NCI-H82 treated with DMSO at 0.1 percent for 48 hours (cell line): Measurements from ENCODE around the gene ERC2.

Experiments used
- DNase-seq: peaks from one replicate; lab custom pipeline; 2025; ENCODE audit not compliant: unreplicated experiment; lab: John Stamatoyannopoulos, UW

The ERC2 gene

DNA sequence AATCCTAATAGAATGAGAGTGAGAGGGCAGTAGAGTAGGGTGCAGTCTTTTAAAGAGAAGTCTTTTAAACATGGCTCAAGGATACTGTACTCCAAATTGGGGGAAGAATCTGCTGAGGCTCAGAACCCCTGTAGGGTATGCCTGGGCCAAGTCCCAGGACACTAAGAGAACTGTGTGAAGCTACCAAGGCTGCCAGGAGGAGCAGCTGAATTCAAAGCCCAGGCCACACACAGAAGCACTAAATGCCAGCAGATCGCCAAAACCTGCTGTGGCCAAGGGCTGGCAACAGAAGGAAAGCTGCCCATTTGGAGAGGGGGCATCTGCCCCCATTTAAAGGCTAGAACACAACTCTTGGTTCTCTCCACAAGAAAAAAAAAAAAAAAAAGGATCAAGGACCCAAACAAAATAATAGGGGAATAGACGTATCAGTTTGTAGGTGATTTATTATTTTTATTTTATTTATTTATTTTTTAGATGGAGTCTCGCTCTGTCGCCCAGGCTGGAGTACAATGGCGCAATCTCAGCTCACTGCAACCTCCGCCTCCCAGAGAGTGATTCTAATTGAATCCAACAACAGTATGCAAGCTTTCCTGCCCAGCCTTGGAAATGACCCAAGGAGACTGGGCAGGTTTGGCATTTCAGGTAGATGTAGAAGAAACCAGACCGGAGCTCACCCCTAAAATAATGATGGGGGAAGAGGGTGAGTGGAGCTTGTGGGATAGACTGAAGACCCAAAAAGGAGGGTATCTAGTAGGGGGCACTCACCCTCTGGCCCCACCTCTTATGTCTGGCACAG is 702.2 kb downstream of the ERC2 start:
- DNase-seq, result no peak

DNA sequence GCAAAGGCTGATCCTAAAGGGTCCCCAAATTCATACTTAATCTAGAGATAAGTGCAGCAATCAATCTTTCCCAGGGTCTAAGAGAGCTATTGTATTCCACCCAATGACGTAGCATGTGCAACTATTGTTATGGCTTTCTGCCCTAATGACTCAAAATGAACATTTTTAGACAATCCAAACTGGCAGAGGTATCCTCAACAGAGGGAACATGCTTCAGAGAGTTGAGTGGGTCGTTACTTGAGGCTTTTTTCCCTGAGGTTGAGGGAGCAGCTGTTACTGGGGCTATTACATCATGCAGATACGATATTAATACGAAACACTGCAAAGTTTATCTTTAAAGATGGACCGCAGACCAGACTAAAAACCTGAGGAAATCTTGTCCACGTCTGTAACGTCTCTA is 702.9 kb downstream of the ERC2 start:
- DNase-seq, result no peak

DNA sequence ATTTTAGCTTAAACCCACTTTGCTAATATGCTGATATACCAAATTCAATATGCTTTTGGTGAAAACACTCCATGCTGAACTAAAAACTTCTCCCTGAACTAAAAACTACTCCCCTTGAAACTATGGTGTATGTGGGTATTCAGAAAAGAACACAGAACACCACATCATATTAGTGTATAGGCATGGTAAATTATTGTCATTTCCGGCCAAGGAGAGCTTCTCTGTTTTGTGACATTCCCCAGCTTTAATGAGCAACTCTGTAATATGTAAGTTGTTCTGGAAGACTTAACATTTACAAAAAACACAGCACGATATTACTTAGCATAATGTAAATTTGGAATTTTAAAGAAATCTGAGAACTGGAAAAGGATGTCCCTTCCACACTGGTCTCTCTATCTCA is 711.3 kb downstream of the ERC2 start:
- DNase-seq, result no peak

GRCh38 chr3:55755516-55756205 is 712.6 kb downstream of the ERC2 start:
- DNase-seq, result no peak

DNA sequence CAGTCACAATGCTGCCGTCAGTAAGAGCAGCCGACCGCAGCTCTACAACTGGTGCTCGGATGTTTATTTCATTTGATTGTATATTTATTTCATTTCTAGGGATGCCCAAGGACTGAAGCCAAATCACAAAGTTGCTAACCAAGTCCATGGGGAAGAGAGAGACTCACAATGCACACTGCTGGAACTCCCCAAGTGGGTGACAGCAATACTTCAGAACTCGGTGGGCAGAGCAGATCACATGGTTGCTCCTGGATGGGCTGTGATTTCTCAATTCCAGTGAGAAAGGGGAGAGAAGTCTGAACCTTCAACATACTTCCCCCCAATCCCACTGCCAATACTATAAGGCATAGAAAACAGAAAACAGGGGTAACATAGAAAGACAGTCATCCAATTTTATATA is 715.4 kb downstream of the ERC2 start:
- no peak for DNase-seq

DNA sequence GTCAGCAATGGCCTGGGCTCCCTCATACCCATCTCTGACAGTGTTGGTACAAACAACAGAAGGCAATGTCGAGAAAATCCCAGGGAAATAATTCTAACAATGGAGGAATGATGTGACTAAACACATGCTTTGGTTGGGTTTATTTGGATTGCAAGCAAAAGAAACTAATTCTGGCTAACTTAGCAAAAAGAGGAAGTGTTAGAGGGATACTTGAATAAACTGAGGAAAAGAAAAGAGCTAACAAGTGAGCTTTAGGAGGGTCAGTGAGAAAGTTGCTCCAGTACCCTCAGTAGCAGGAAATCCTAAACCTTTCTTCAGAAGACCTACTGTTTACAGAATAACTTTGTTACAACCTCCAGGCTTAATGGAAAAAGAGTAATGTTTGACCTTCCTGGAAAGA is 716.5 kb downstream of the ERC2 start:
- DNase-seq, result no peak

- no peak for DNase-seq
Measured at GRCh38 chr3:55750525-55750924, 717.7 kb downstream of the ERC2 start.

DNA sequence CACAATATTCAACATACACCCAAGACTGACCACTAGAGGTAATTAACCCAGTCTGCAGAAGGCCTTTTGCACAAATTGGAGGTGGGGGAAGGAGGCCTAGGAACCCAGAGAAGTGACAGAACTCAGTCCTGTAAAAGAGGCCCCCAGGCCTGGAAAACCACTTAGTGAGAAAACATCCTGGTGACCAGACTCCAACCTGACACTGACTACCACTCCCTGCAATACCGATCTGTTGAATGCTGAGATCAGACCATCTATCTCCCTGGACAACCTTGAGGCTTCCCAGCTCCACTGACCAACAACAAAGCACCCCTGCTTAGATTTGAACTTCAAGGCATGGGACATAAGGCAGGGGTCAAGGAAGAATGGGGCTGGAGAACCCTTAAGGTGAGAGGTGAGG is 719.2 kb downstream of the ERC2 start:
- no peak for DNase-seq

DNA sequence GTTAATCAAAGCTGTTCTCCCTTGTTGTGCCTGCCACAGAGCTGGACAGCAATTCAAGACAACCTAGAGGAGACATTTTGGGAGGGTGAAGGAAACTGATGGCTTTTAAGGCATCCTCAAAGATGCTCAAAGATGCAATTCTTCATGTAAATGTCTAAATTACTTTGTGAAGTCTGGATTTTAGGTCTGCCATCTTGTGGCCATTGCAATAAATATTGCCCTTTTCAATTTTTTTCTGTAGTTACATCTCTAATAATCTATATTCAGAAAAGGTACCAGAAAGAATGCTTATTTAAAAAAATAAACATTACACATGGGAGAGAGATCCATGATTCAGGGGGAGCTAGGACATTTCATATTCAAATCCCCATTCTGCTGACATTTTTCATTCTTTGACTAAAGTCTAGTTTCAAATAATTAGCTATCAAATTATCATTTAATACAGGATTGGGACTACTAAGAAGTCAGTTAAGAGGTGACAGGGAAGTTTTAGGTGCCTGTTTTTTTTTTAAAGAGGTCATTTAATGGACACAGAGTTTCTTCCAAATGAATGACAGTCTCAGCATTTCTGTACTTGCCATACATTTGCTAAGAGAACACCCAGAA is 721.4 kb downstream of the ERC2 start:
- DNase-seq, result no peak

DNA sequence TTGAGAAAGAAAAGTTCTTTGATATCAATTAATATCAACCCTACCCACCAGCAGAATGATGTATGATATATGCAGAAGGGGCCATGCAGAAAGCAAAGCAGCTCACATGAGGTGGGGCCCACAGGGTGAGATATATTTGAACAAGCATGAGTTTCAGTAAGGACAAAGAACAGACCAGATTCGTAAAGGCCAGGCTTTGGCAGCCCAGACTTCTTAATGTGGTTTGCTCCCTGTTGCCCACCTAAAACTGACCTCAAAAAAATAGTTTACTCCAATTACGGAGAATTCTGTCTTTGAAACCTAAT is 725.5 kb downstream of the ERC2 start:
- no peak for DNase-seq

- no peak for DNase-seq
Measured at GRCh38 chr3:55742022-55742831, 726.0 kb downstream of the ERC2 start.

DNA sequence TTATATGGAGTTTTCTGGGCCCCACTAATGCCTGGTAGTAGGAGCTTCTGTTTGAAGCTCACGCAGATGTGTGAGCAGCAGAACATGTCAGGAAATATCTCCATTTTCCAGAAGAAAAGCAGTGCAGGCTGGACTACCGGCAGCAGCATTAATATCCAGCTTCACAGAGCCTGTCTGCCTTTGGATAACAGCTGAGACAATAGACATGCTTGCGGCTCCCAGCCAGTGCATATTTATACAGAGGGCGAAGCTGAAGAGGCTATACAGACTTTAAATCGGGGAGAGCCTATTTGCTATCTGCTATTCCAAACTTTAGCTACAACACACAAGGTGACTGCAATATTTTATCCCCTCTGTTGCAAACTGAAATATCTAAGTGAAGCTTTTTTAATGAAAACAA is 731.1 kb downstream of the ERC2 start:
- no peak for DNase-seq

DNA sequence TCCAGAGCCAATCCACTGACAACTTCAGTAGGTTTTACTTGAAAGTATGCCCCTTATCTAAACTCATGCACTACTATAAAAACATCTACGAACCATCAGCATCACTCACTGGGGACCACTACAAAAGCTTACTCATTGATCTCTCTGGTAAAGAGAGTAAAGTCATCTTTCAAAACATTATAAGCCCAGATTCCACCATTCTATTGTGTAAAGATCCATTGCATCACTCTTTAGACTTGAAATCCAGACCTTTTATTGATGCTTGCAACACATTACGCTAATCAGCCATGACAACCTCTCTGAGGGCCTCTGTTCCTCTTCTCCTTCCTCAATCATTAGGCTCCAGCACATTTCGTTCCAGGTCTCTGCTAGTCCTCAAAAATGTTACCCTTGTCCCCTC is 732.3 kb downstream of the ERC2 start:
- no peak for DNase-seq

DNA sequence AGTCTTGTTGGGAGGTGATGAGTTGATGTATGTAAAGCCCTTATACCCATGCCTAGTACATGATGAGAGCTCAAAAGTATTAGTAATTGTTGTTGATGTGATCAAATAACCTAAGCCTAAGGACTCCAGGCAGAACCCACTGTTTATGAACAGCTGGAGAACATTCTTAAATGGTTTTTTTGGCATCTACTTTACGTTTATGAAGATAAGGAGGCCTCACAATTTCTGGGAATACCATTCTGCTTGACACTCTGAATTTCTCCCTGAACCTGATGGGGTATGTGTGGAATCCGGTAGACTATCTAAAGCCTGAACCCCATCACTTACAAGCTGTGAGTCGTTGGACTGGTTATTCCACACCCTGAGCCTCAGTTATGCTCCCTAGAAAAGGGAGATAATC is 736.5 kb downstream of the ERC2 start:
- DNase-seq, result no peak

GRCh38 chr3:55729546-55729945 is 738.7 kb downstream of the ERC2 start:
- no peak for DNase-seq

DNA sequence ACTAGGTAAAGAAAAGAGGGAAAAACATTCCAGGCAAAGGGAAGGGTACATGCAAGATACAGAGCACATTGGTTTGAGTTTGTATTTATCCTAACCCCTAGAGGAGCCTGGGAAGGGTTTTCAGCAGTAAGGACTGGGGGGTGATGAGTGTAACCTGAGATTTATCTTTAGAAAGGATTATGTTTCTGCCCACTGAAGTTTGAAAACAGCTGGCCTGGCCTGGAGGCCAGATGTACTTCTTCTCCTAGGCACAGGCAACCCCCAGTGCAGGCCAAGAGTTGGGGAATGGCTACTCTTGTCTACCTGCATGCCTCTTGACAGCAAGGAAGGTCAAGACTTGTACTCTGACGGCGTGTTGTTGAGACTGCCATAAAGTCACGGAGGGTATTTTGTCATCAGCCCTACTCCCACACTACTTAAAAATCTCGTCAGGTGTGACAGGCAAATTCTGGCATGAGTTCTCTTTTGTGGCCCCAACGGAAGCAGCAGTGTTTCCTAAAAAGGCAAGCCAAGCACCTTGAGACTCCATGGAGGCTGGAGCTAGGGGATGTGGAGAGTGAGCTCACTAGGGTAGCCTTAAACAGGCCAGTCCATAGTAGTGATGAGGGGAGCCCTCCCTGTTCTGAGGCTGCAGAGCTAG is 739.7 kb downstream of the ERC2 start:
- peak; percentile 60 for DNase-seq

DNA sequence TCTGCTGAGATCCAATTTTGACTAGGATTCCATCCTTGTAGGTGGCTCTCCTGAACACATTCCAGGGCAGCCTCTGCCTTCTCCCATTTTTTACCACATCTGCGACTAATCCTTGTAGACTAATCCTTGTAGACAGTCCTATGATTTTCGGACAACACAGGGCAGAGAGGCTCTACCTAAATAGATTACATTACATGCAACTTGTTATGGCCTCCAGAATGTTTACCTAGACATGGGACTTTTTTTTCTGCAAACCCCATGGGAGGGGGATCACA is 741.8 kb downstream of the ERC2 start:
- DNase-seq, result peak; percentile 45

DNA sequence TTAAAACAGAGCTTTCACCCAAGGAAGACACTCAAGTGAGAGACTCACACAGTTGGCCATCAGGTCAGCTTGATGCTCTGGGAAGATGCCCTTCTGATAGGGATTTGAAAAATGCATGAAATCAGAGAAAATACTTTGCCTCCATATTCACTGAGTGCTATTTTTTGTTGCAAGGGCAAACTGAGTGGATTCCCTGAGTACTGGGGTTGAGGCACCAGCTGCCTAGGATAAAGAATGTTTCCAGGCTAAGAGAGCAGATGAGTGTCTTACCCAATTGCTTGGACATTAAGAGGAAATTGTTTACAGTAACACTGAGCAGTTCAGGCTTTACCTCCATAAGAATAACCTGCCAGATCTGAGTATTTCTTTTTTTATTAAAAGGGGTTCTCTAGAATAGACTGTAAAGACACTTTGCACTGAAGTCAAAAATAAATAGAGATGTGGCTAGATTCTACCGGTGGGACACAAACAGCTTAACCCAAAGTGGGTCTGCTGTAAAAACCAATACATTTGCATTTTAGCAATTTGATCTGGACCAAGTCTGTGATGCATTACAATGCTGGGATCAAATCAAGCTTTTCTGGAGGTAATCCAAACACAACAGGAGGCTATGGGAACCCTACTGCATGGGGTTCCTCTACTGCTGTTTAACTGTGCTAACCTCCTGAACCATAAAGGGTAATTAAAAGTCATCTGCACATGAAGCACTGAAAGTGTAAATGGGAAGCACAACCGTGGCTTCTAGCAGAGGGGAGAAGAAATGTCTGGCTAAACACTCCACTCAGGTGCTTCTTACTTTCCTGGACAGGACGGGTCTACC is 742.4 kb downstream of the ERC2 start:
- no peak for DNase-seq

DNA sequence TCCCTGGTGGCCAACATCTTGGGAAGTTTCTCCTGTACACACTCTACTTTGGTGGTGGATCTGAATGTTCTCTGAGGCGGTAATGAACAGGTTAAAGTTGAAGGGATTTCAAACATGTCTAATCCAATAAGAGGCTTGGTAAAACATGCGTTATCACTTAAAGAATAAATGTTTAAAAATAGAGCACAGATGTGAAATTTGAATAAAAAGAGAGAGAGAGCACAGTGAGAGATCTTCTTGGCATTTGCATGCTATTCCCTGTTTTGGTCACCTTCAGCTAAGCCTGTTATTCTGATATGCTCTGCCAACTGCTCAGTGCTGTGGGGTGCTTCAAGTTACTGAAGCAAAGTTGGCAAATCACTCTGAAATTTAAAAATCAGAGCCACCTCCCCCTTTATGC is 743.4 kb downstream of the ERC2 start:
- DNase-seq, result no peak

- DNase-seq, result no peak
Measured at GRCh38 chr3:55724407-55724784, 743.9 kb downstream of the ERC2 start.
